GM18499 (cell line): Measurements from ENCODE around the gene CLRN3.

Experiments
- ATAC-seq: cut with Tn5 transposase; IDR thresholded peaks from one replicate; pipeline ENCODE4 v1.9.1; 2021; ENCODE audit warnings: moderate number of reproducible peaks; ENCODE audit not compliant: insufficient read depth, unreplicated experiment

Gene CLRN3

GRCh38 chr10:127851661-127852194 lies 41.0 kb downstream of the CLRN3 start:
- no peak for ATAC-seq

- ATAC-seq, result no peak
These were observed 41.8 kb downstream of the CLRN3 start for GRCh38 chr10:127850944-127851343.

GRCh38 chr10:127849921-127850320 lies 42.8 kb downstream of the CLRN3 start:
- no peak for ATAC-seq

GRCh38 chr10:127849224-127849623 lies 43.5 kb downstream of the CLRN3 start:
- no peak for ATAC-seq

- no peak for ATAC-seq
These were observed 44.5 kb downstream of the CLRN3 start for GRCh38 chr10:127848226-127848625.

GRCh38 chr10:127845756-127846155 lies 47.0 kb downstream of the CLRN3 start:
- no peak for ATAC-seq

- no peak for ATAC-seq
These were observed 51.9 kb downstream of the CLRN3 start for GRCh38 chr10:127840884-127841283.

- ATAC-seq, result no peak
These were observed 55.8 kb downstream of the CLRN3 start for GRCh38 chr10:127836966-127837365.

GRCh38 chr10:127836176-127836575 lies 56.6 kb downstream of the CLRN3 start:
- no peak for ATAC-seq

GRCh38 chr10:127834791-127835190 lies 58.0 kb downstream of the CLRN3 start:
- ATAC-seq, result no peak

- no peak for ATAC-seq
These were observed 58.5 kb downstream of the CLRN3 start for GRCh38 chr10:127834221-127834620.

- ATAC-seq, result no peak
These were observed 58.9 kb downstream of the CLRN3 start for GRCh38 chr10:127833804-127834203.

GRCh38 chr10:127832501-127832900 lies 60.2 kb downstream of the CLRN3 start:
- ATAC-seq, result no peak

GRCh38 chr10:127830414-127830813 lies 62.3 kb downstream of the CLRN3 start:
- ATAC-seq, result no peak
